Esophagus muscularis mucosa (tissue), 4 donors: ENCODE results near the gene TLE4. TPM values are rescaled to one million over a fixed set of nuclear protein-coding genes. Genes with fewer than 3 reads are reported as not detected.

Source experiments
- DNase-seq: peaks from one replicate; pipeline ENCODE4 v3.0.0-alpha.2; 2017; ENCODE audit errors: extremely low spot score
- H3K27ac ChIP-seq, 4 donors: fragments of 200-600 bp; sonication (generic); replicated peaks in 1 of 4; 1 replicate in 3 of 4; 2 replicates in 1 of 4; pipeline ENCODE4 v1.5.1; 2016 to 2019; ENCODE audit warnings: mild to moderate bottlenecking in 1 of 4
- H3K27me3 ChIP-seq, 4 donors: fragments of 200-600 bp; sonication (generic); one replicate each; pipeline versions ENCODE4 v1.5.1 to v1.6.0; 2016 to 2019
- H3K36me3 ChIP-seq, 4 donors: fragments of 200-600 bp; sonication (generic); one replicate each; pipeline ENCODE4 v1.5.1; 2016 to 2019
- H3K4me1 ChIP-seq, 4 donors: fragments of 200-600 bp; sonication (generic); one replicate each; pipeline ENCODE4 v1.5.1; 2016 to 2019
- H3K4me3 ChIP-seq, 4 donors: fragments of 200-600 bp; sonication (generic); 1 replicate in 2 of 4; 2 replicates in 2 of 4; pipeline ENCODE4 v1.5.1; 2016 to 2019; ENCODE audit warnings: mild to moderate bottlenecking in 4 of 4, moderate library complexity in 1 of 4
- H3K9me3 ChIP-seq, 4 donors: fragments of 200-600 bp; sonication (generic); 1 replicate in 3 of 4; 2 replicates in 1 of 4; pipeline ENCODE4 v1.5.1; 2016 to 2019
- EP300 ChIP-seq: sonication (generic); formaldehyde crosslinking; IDR thresholded peaks from one replicate; pipeline ENCODE4 v1.6.1; 2017; ENCODE audit warnings: antibody characterized with exemption
- POLR2A ChIP-seq: fragments of 450-650 bp; IDR thresholded peaks from one replicate; pipeline ENCODE4 v1.6.1; 2017; ENCODE audit warnings: antibody characterized with exemption, moderate library complexity, mild to moderate bottlenecking, low read depth
- POLR2AphosphoS5 ChIP-seq, 2 donors: sonication (generic); formaldehyde crosslinking; IDR thresholded peaks; one replicate each; pipeline ENCODE4 v1.6.1; 2017; ENCODE audit warnings: antibody characterized with exemption in 2 of 2
- WGBS: methylation state at CpG from one replicate; pipeline ENCODE4 v1.1.5; 2018; 5-methylcytosine and 5-hydroxymethylcytosine counted together
- intact Hi-C: fragments of 100-400 bp; cut with DNase I; formaldehyde crosslinking; loops from one replicate; pipeline ENCODE4 v1.15.1; 2023
- total RNA-seq, 4 donors: library from RNA; depleted of rRNA; stranded (reverse); fragments of >200 nt; gene quantifications; one replicate each; pipeline versions ENCODE4 v1.1.0 to v1.2.1, GENCODE V29; 2016
- TF ChIP-seq, protein P1 (sequence below), 3 experiments: fragments of 200-600 bp in 2 of 3; fragments of 450-650 bp in 1 of 3; sonication (generic) in 2 of 3; IDR thresholded peaks; one replicate each; pipeline ENCODE4 v1.5.1; 2017 to 2019; ENCODE audit warnings: antibody characterized with exemption in 3 of 3, mild to moderate bottlenecking in 2 of 3, moderate library complexity in 1 of 3

The TLE4 gene
- total RNA-seq, 4 donors from 2014 or later = 30.0 to 36.1 (median 34.3) TPM

DNA sequence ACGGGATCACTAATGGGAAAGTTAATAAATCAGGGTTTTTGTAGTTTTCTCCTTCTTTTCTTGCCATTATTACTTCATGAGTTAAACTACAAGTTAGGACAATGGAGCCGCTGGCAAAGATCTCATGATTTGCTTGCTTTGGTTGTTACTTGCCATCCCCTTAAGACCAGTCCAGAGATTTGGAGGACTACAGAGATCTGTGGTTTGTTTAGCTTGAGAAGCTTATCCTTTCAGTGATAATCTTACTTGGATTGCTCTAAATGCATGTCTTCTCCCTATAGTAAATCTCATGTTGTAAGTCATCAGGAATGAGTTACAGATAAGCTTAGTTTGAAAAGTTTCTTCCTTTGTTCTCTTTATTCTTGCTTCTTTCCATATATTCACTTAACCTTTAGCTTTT is 70.9 kb downstream of the TLE4 start:
- Histone ChIP-seq H3K27me3 (no peaks in the 10 kb centered on the region), H3K4me1 (no peaks in the 10 kb centered on the region), H3K36me3 (peaks cover 0 to 6% (median 0%) of the 10 kb centered on the region in 4 donors), H3K4me3 (no peak overlapping the region), H3K9me3 (peaks cover 0 to 4% (median 0%) of the 10 kb centered on the region in 4 donors), H3K27ac (no peak overlapping the region)
- intact Hi-C loops = no loop called here
- no peak for DNase-seq
- TF ChIP-seq EP300 (no peak), POLR2AphosphoS5 (IDR thresholded peaks at IDR 0.05) (no peak), POLR2A (no peak)
- TF ChIP-seq, protein P1, sequence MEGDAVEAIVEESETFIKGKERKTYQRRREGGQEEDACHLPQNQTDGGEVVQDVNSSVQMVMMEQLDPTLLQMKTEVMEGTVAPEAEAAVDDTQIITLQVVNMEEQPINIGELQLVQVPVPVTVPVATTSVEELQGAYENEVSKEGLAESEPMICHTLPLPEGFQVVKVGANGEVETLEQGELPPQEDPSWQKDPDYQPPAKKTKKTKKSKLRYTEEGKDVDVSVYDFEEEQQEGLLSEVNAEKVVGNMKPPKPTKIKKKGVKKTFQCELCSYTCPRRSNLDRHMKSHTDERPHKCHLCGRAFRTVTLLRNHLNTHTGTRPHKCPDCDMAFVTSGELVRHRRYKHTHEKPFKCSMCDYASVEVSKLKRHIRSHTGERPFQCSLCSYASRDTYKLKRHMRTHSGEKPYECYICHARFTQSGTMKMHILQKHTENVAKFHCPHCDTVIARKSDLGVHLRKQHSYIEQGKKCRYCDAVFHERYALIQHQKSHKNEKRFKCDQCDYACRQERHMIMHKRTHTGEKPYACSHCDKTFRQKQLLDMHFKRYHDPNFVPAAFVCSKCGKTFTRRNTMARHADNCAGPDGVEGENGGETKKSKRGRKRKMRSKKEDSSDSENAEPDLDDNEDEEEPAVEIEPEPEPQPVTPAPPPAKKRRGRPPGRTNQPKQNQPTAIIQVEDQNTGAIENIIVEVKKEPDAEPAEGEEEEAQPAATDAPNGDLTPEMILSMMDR (IDR thresholded peaks at IDR 0.05) = no peak
- WGBS = 100% methylated on average over 2 of the region's 2 CpGs

DNA sequence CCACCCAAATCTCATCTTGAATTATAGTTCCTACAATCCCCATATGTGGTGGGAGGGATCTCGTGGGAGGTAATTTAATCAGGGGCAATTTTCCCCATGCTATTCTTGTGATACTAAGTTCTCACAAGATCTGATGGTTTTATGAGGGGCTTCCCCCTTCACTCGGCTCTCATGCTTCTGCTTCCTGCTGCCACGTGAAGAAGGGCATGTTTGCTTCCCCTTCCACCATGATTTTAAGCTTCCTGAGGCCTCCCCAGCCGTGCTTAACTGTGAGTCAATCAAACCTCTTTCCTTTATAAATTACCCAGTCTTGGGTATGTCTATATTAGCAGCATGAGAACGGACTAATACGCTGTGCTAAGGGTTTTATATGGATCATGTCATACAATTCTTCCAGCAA is 72.3 kb downstream of the TLE4 start:
- H3K4me3 ChIP-seq = no peak overlapping the region
- no peak for DNase-seq
- no peaks in the 10 kb centered on the region for H3K27me3 ChIP-seq
- TF ChIP-seq POLR2A (no peak), POLR2AphosphoS5 (IDR thresholded peaks at IDR 0.05) (no peak), EP300 (no peak)
- TF ChIP-seq, protein P1 (IDR thresholded peaks at IDR 0.05) = no peak
- H3K4me1 ChIP-seq = no peaks in the 10 kb centered on the region
- H3K9me3 ChIP-seq = peaks cover 0 to under 1% (median 0%) of the 10 kb centered on the region in 4 donors
- peaks cover 0 to 6% (median 0%) of the 10 kb centered on the region in 4 donors for H3K36me3 ChIP-seq
- WGBS = 91% methylated on average over 6 of the region's 6 CpGs
- intact Hi-C loops = no loop called here
- no peak overlapping the region for H3K27ac ChIP-seq

DNA sequence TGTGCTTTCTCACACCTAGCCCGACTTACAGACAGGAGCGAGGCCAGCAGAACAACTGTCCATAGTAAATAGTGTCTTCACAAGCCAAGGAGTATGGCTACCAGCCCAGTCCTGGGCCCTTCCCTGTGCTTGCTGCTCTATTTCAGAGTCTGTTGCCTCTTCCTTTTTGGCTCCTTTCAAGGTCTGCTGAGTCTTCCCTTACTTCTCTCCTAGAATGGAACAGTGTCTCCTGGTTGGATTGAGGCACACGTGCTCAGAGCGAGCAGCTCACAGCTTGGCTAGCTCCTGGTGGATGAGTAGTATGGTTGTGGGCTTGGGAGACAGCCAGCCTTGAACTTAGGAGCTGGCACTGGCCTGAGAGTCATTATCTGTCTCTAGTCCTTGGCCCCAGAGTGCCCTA is 72.8 kb downstream of the TLE4 start:
- Histone ChIP-seq H3K9me3 (no peaks in the 10 kb centered on the region), H3K27ac (no peak overlapping the region), H3K27me3 (no peaks in the 10 kb centered on the region), H3K4me1 (no peaks in the 10 kb centered on the region), H3K4me3 (no peak overlapping the region), H3K36me3 (peaks cover 0 to 6% (median 0%) of the 10 kb centered on the region in 4 donors)
- intact Hi-C loops = no loop called here
- no peak for DNase-seq
- 97% methylated on average over 4 of the region's 4 CpGs for WGBS
- TF ChIP-seq POLR2A (no peak), POLR2AphosphoS5 (IDR thresholded peaks at IDR 0.05) (no peak), EP300 (no peak)
- TF ChIP-seq, protein P1 (IDR thresholded peaks at IDR 0.05) = no peak

DNA sequence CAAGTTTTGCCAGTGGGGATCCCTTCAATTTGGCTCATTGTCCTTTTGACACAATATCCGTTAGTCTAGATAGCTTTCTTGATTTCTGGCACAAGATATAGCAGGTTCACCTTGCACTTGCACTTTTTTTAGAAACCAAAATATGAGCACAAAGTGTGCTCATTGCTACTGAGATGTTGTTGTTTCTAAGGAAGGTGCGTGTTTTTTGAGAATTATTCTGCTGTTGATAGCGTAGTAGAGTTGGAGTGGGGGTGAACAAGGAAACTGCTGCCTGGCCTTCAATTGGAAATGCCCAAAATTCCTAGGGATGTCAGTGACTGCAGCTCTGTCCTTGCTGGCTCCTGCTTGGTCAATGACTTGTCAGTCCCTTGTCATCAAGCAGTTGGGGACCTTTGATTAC is 73.3 kb downstream of the TLE4 start:
- H3K4me1 ChIP-seq = no peaks in the 10 kb centered on the region
- H3K4me3 ChIP-seq = no peak overlapping the region
- WGBS = 93% methylated on average over 3 of the region's 3 CpGs
- TF ChIP-seq EP300 (no peak), POLR2AphosphoS5 (IDR thresholded peaks at IDR 0.05) (no peak), POLR2A (no peak)
- TF ChIP-seq, protein P1 (IDR thresholded peaks at IDR 0.05) = no peak
- peaks cover 0 to 6% (median 0%) of the 10 kb centered on the region in 4 donors for H3K36me3 ChIP-seq
- H3K9me3 ChIP-seq = no peaks in the 10 kb centered on the region
- intact Hi-C loops = no loop called here
- H3K27me3 ChIP-seq = no peaks in the 10 kb centered on the region
- no peak overlapping the region for H3K27ac ChIP-seq
- no peak for DNase-seq

DNA sequence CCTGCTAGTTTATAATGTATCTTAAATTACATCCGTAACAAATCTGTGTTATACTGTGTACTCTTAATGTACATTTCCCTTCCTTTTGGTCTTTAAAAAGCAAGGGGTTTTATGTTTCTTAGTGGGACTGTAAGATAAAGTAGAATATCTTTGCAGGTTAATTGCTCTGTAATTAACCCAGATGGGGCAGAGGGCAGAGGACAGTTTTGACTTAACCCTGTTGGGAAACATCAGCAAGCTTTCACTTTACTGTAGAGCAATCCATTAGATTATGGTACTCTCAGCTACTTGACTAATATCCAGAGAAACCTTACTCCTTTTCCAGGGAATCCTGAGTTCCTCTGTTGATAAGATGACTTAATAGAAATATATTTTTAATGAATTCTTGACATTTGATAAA is 74.3 kb downstream of the TLE4 start:
- intact Hi-C loops = no loop called here
- H3K4me3 ChIP-seq = no peak overlapping the region
- no peaks in the 10 kb centered on the region for H3K4me1 ChIP-seq
- H3K27ac ChIP-seq = no peak overlapping the region
- peaks cover 0 to 6% (median 0%) of the 10 kb centered on the region in 4 donors for H3K36me3 ChIP-seq
- H3K27me3 ChIP-seq = no peaks in the 10 kb centered on the region
- TF ChIP-seq EP300 (no peak), POLR2AphosphoS5 (IDR thresholded peaks at IDR 0.05) (no peak), POLR2A (no peak)
- TF ChIP-seq, protein P1 (IDR thresholded peaks at IDR 0.05) = no peak
- 93% methylated on average over 1 of the region's 1 CpG for WGBS
- no peaks in the 10 kb centered on the region for H3K9me3 ChIP-seq
- no peak for DNase-seq
